NCI-H146 (cell line): ENCODE measurements around the gene TMEM63B.
"Not testable (repeated sequence)": the region's sequence is repeated elsewhere in the genome, so short reads cannot be mapped to it uniquely, and the experiment has no call there.

Experiments used
- DNase-seq: peaks from one replicate; lab custom pipeline; 2025; lab: John Stamatoyannopoulos, UW

TMEM63B gene

GRCh38 chr6:44127186-44128019 lies at the start of gene TMEM63B, which contains the start of gene MRPL14:
Gene TMEM63B, plus strand, starts transcription at chr6:44127554. Its CDS starts 7,031 bp downstream, at chr6:44134585.
Gene MRPL14, minus strand, starts transcription at chr6:44127452. Its CDS starts 10,841 bp downstream, at chr6:44116611.
- peak; percentile 92 for DNase-seq

GRCh38 chr6:44078219-44078826 lies 49.0 kb upstream of the TMEM63B start:
- no peak for DNase-seq

DNA sequence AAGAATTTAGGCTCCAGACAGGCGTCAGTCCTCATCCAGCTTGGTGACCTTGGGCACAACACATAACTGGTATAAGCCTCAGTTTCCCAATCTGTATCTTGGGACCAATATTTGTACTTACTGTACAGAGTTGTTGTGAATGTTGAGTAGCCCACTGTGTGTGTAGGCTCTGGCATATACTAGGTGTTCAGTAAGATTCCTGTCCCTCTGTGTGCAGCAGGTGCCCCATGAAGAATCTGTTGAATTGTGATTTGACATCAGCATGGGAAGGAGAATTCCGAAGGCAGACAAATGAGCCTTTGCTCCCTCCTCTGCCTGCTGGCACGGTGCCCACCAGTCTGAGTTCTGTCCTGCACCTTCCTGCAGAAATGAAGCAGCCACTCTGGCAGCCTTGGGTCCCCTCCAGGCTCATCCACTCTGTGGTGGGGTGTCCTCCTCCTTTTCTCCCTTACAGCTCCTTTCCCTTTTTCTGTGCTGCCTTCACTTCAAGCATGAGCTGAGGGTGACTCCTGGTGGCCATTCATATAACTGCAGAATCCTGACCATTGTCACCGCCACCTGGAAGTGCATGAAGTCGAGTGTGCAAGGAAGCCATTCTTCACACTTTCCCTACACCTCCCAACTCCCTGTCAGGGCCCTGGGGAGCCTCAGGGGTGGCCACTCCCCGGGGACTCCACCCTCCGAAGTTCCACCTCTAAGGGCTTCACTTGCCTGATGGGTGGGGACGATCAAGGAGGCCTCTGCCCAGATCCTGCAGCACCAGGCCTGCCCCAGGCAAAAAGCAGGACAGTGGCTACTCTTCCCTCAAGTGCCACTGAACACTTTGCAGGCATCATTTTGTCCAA lies 48.3 kb upstream of the TMEM63B start:
- DNase-seq: no peak

DNA sequence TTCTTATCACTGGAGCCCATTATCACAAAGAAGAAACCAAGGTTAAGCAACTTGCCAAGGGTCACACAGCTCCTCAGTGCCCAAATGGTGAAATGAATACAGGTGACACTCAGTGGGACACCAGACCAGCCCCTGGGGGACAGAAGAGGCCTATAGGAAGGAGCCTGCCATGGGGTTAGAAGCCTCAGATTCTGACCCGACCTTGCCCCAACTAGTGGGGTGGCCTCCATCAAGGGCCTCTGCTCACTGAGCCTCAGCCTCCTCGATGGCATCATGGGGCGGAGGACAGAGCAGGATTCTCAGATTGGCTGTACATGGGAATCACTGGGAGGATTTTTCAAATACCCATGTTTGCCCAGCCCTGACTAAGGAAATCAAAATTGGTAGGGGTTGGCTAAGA lies 47.7 kb upstream of the TMEM63B start:
- DNase-seq: no peak

GRCh38 chr6:44080561-44081521 lies 46.5 kb upstream of the TMEM63B start:
- no peak for DNase-seq

- no peak for DNase-seq
Observed at GRCh38 chr6:44081753-44082152, 45.6 kb upstream of the TMEM63B start.

GRCh38 chr6:44082872-44083321 lies 44.5 kb upstream of the TMEM63B start:
- DNase-seq: no peak

- no peak for DNase-seq
Observed at GRCh38 chr6:44084231-44085014, 42.9 kb upstream of the TMEM63B start.

- DNase-seq: no peak
Observed at GRCh38 chr6:44085219-44085618, 42.1 kb upstream of the TMEM63B start.

DNA sequence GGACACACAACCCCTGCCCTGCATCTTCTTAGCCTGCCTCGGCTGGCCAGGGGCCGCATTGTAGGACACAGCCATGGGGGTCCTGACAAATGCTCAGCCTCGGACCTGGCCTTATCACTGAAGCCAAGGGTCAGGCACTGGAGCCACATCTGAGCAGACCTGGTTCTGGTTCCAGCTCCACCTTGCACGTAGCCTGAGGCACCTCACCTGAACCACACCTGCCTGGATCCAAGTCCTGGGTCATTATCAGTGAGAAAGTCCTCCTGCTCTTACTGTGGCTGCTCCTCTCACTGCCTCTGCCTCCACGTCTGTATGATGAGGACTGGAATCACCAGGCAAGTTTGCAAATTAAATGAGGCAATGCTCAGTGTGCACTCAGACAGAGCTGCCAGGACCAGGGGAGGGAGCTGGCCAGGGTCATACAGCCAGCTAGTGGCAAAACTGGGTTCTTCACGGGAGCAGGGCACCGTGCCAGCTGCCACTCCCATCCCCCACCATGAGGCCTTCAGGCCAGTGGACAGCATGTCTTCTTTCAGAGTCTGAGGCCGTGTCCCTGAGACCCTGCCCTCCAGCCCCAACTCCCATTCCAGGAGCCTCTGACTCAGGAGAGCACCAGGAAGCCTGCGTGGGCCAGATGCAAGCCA lies 40.3 kb upstream of the TMEM63B start:
- no peak for DNase-seq

DNA sequence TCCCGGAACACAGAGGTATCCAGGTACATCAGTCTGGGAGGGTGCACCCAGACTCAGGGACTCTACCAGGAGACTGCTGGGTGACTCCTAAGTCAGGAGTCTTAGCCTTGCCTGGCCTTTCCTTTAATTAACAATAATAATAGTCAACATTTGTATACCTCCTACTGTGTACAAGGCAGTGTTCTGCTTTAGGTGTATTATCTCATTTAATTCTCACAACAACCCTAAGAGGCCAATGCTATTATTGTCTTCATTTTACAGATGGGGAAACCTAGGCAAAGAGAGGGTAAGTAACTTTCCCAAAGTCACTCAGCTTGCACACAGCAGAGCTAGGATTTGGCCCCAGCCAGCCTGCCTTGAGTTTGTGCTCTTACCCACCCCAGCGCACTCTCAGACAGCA lies 39.7 kb upstream of the TMEM63B start:
- DNase-seq: no peak

DNA sequence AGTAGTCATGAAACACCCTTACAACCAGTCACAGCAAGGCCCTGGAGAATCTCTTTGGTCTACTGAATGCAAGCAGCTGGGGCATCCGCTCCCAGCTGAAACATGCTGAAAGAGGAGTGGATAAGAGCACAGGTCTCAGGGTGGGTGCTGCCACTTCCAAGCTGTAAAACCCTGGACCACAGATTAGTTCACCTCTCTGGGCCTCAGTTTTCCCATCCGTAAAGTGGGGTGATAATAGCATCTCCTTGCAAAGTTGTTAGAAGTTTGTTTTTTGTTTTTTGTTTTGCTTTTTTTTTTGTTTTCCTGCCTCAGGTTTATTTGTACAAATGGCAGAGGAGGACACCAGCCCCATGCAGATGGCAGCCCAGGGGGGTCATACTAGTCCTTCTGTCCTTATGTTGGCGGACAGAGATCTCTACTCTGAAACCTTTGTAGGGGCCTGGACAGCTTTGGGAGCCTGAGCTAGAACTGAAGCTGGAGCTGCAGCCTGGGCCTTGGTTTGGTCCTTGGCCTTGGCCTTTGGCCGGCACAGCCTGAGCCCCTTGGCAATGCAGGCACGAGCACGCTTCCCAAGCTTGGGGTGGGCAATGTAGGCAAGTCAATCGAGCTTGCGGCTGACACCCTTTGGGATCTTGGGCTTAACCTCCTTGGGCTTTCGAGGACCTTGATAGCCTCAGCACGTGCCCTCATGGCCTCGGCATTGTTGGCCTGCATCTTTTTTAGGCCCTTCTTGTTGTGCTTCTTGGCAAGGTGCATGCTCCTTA lies 38.3 kb upstream of the TMEM63B start:
- DNase-seq: no peak

DNA sequence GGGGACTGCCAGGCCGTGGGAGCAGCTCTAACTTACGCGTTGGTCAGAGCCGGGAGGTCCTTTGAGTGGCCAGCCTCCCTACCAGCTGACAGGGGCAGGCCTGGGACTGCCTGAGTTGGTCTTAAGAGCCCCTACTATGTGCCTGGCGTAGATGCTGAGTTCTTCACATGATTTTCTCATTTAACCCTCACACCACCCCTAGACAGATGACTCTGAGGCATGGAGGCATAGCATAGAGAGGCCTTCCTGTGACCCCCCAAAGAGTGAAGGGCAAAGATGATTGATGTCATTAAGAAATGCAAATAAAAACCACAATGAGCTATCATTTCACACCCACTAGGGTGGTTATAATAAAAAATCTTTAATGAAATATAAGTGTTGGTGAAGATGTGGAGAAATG lies 36.9 kb upstream of the TMEM63B start:
- DNase-seq: no peak

DNA sequence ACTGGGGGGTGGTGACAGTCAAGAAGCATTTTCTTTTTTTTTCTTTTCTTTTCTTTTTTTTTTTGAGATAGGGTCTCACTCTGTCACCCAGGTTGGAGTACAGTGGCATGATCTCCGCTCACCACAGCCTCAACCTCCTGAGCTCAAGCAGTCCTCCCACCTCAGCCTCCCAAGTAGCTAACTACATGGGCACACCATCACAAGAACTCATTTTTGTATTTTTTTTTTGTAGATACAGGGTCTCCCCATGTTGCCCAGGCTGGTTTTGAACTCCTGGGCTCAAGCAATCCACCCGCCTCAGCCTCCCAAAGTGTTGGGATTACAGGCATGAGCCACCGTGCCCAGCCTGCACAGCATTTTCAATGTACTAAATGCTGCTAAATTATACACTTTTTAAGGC lies 36.0 kb upstream of the TMEM63B start:
- not testable (repeated sequence) for DNase-seq

- no peak for DNase-seq
Observed at GRCh38 chr6:44091981-44092884, 35.1 kb upstream of the TMEM63B start.

DNA sequence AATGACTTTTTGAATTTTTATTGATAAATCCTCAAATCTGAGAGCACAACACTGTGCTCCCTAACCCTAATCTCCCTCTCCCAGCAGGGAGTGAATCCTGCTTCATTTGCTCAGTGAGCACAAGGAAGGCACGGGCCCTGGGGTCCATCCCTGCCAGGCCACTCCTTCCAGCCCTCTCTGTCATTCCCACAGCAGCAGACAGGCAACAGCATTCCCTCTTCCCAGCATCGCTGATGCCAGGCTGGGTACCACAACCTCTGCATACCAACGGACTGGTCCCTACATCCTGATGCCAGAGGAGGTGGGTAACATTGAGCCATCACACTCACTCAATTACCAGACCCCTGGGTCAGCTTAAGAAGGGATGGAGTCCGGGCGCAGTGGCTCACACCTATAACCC lies 34.3 kb upstream of the TMEM63B start:
- DNase-seq: no peak

DNA sequence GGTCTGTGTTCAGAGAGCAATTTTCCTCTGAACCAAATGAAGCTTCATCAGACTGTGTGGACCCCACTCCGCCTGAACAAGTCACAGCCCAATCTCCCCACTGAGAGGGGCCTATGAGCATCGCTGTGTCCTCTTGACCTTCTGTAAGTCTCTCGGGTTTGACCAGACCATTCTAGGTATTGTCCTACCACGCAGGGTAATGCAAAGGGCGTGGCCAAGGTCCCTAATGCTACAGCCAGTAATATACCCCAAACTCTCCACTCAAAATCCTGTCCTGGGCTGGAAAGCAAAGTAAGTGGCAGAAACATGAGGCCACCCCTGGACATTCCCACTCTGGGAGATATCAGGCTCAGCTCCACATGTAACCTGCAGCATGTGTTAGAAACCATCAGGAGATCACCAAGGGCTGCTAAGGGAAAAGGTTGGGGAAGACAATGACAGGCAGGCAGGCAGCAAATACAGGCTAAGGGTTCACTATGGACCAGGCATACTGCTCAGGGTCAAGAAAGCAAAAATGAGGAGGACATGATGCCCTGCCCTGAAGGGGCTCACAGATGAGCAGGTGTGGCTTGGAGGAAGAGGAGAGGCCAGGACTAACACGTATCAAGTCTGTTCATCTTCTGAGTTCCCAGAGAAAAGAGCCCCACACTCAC lies 33.5 kb upstream of the TMEM63B start:
- no peak for DNase-seq
